Activated B cell treated with CpG ODN at 0.5 μM for 24 hours (primary cell): ENCODE measurements around the gene FSCB. TPM values are rescaled to one million over a fixed set of nuclear protein-coding genes. Genes with fewer than 3 reads are reported as not detected.

Experiments used
- ATAC-seq: fragments of 200-7000 bp; cut with Tn5 transposase; one replicate; pipeline ENCODE4 v1.10.0; 2021; ENCODE audit warnings: low read depth, mild to moderate bottlenecking, moderate library complexity
- CTCF ChIA-PET: fragments of 350-600 bp; sonication (Branson Sonifier 250); formaldehyde crosslinking; loops from one replicate; lab custom pipeline; 2021; ENCODE audit warnings: antibody characterized with exemption; lab: Charles Lee
- POLR2A ChIA-PET: fragments of 350-600 bp; sonication (Branson Sonifier 250); formaldehyde crosslinking; loops from one replicate; lab custom pipeline; 2021; ENCODE audit warnings: antibody characterized with exemption; lab: Charles Lee
- DNase-seq: peaks from one replicate; pipeline ENCODE4 v3.0.0; 2022
- H3K27ac Mint-ChIP-seq: one replicate; pipeline ENCODE4 v1.8.0; 2020; ENCODE audit warnings: mixed read lengths
- H3K27me3 Mint-ChIP-seq: one replicate; pipeline ENCODE4 v1.8.0; 2021; ENCODE audit warnings: mixed read lengths
- H3K36me3 Mint-ChIP-seq: one replicate; pipeline ENCODE4 v1.8.0; 2021; ENCODE audit warnings: low read depth, mixed read lengths
- H3K4me1 Mint-ChIP-seq: one replicate; pipeline ENCODE4 v1.8.0; 2021; ENCODE audit warnings: mixed read lengths
- H3K4me3 Mint-ChIP-seq: one replicate; pipeline ENCODE4 v1.8.0; 2020; ENCODE audit warnings: mild to moderate bottlenecking, mixed read lengths
- H3K9me3 Mint-ChIP-seq: one replicate; pipeline ENCODE4 v1.8.0; 2020; ENCODE audit warnings: mixed read lengths
- CTCF ChIP-seq: fragments of 200-600 bp; IDR thresholded peaks from one replicate; pipeline ENCODE4 v1.8.0; 2022; ENCODE audit warnings: antibody characterized with exemption, mild to moderate bottlenecking
- intact Hi-C: fragments of 100-400 bp; cut with micrococcal nuclease; formaldehyde crosslinking; loops from one replicate; pipeline ENCODE4 v1.15.1; 2024
- total RNA-seq: library from RNA; stranded (reverse); gene quantifications from 2 replicates; pipeline ENCODE4 v1.2.3, GENCODE V29; 2022

The FSCB gene, protein sequence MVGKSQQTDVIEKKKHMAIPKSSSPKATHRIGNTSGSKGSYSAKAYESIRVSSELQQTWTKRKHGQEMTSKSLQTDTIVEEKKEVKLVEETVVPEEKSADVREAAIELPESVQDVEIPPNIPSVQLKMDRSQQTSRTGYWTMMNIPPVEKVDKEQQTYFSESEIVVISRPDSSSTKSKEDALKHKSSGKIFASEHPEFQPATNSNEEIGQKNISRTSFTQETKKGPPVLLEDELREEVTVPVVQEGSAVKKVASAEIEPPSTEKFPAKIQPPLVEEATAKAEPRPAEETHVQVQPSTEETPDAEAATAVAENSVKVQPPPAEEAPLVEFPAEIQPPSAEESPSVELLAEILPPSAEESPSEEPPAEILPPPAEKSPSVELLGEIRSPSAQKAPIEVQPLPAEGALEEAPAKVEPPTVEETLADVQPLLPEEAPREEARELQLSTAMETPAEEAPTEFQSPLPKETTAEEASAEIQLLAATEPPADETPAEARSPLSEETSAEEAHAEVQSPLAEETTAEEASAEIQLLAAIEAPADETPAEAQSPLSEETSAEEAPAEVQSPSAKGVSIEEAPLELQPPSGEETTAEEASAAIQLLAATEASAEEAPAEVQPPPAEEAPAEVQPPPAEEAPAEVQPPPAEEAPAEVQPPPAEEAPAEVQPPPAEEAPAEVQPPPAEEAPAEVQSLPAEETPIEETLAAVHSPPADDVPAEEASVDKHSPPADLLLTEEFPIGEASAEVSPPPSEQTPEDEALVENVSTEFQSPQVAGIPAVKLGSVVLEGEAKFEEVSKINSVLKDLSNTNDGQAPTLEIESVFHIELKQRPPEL
- not detected in 2 replicates for total RNA-seq

GRCh38 chr14:44507183-44507582 is at the start of gene FSCB:
TSS of gene FSCB (minus strand) at chr14:44507283. CDS start at chr14:44506987, 296 bp downstream.
- Mint-ChIP-seq H3K4me3 (no peak within 1 kb of the TSS), H3K36me3 (no peaks in the 10 kb centered on the region), H3K9me3 (no peaks in the 10 kb centered on the region), H3K27me3 (no peaks in the 10 kb centered on the region), H3K4me1 (no peaks in the 10 kb centered on the region), H3K27ac (no peak within 1 kb of the TSS)
- DNase-seq (no peak), ATAC-seq (no peak)
- intact Hi-C loops = no loop called here
- TF ChIP-seq CTCF = no peak
- ChIA-PET POLR2A (no interaction called here), CTCF (no interaction called here)

GRCh38 chr14:44531658-44532057 is 24.6 kb upstream of the FSCB start:
- DNase-seq (no peak), ATAC-seq (no peak)
- POLR2A ChIA-PET = no interaction called here
- no peak overlapping the region for H3K4me3 Mint-ChIP-seq
- no peaks in the 10 kb centered on the region for H3K9me3 Mint-ChIP-seq
- no peaks in the 10 kb centered on the region for H3K36me3 Mint-ChIP-seq
- H3K4me1 Mint-ChIP-seq = no peaks in the 10 kb centered on the region
- CTCF ChIA-PET = no interaction called here
- TF ChIP-seq CTCF = no peak
- H3K27ac Mint-ChIP-seq = no peak overlapping the region
- intact Hi-C loops = no loop called here
- H3K27me3 Mint-ChIP-seq = no peaks in the 10 kb centered on the region

DNA sequence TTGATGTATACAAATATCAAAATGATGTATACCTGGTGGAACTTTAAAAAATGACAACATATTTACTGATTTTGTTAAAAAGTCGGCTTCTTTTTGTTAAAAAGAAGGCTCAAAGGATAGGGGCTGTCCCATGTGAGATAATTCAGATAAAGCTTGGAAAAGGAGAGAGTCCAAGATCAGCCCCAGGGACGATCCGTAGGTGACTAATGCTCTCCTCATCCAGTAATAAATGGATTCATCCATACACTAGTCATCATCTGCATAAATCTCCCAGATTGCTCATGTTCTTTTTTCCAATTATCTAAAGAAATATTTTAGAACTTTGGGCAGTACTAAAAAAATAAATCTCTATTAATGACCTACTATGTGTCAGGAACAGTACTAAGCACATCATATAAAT is 23.4 kb upstream of the FSCB start:
- no peak for TF ChIP-seq CTCF
- Mint-ChIP-seq H3K9me3 (no peaks in the 10 kb centered on the region), H3K27me3 (no peaks in the 10 kb centered on the region), H3K4me3 (no peak overlapping the region), H3K27ac (no peak overlapping the region), H3K4me1 (no peaks in the 10 kb centered on the region), H3K36me3 (no peaks in the 10 kb centered on the region)
- intact Hi-C loops = no loop called here
- ChIA-PET CTCF (no interaction called here), POLR2A (no interaction called here)
- ATAC-seq (no peak), DNase-seq (no peak)

DNA sequence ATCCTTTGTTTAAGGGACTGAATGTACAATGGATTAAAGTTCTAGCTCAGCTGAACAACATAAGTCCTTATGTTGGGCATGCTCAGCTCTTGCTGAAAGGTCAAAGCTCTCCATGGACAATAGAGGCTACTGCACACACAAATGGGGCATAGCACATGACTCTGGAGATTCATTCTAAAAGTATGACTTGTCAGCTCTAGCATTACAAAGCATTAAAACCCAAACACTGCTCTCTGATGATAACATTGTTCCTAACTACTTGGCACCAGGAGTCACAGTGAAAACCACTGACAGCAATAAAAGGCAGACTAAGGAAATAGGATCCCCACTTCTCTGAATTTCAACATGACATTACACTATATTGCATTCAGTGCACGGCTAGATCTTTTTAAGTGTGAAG is 21.9 kb upstream of the FSCB start:
- POLR2A ChIA-PET = no interaction called here
- no peak for ATAC-seq
- intact Hi-C loops = no loop called here
- CTCF ChIA-PET = no interaction called here
- Mint-ChIP-seq H3K9me3 (no peaks in the 10 kb centered on the region), H3K4me3 (no peak overlapping the region), H3K27me3 (no peaks in the 10 kb centered on the region), H3K4me1 (no peaks in the 10 kb centered on the region), H3K27ac (no peak overlapping the region), H3K36me3 (no peaks in the 10 kb centered on the region)
- TF ChIP-seq CTCF = no peak
- no peak for DNase-seq

DNA sequence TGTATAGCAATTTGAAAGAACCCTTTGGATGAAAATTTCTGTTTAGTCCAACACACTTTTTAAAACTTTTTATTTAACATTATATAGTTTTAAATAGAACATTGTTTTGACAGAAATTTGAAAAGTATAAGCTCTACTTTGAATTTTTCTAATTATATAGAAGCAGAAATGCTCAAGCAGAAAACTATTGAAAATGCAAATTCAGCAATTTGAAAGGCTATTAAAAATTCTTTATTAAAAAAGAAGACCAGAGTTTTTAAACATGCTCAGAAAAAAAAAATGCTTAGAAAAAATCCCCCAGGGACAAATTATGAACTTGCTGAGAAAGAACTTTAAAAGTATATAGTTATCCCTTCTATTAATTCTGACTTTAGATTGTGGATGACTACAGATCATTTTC is 21.1 kb upstream of the FSCB start:
- H3K27me3 Mint-ChIP-seq = no peaks in the 10 kb centered on the region
- H3K9me3 Mint-ChIP-seq = no peaks in the 10 kb centered on the region
- ATAC-seq (no peak), DNase-seq (no peak)
- ChIA-PET CTCF (no interaction called here), POLR2A (interaction anchor here (0.7 kb wide), 1 partner anchor 274 kb away, joined by 4 read pairs; no protein-coding TSS in a partner anchor)
- no peaks in the 10 kb centered on the region for H3K4me1 Mint-ChIP-seq
- intact Hi-C loops = no loop called here
- no peaks in the 10 kb centered on the region for H3K36me3 Mint-ChIP-seq
- H3K4me3 Mint-ChIP-seq = no peak overlapping the region
- no peak for TF ChIP-seq CTCF
- no peak overlapping the region for H3K27ac Mint-ChIP-seq
